ENCODE measurements around the gene FARSB. TPM values are rescaled to one million over a fixed set of nuclear protein-coding genes. Genes with fewer than 3 reads are reported as not detected.

The FARSB gene
- total RNA-seq, 1 donor from 2014 or later, result 12.1 TPM

- no peak for DNase-seq (ENCODE audit: low spot score)
These were observed 12.7 kb upstream of the FARSB start for GRCh38 chr2:222668494-222669154.

GRCh38 chr2:222663479-222663878 lies 7.6 kb upstream of the FARSB start:
- DNase-seq (ENCODE audit: low spot score), result no peak

GRCh38 chr2:222656526-222657446 lies 894 bp upstream of the FARSB start:
- DNase-seq (ENCODE audit: low spot score), result no peak

GRCh38 chr2:222653280-222653679 lies 2.6 kb downstream of the FARSB start:
- no peak for DNase-seq (ENCODE audit: low spot score)

- DNase-seq (ENCODE audit: low spot score), result no peak
These were observed 3.2 kb downstream of the FARSB start for GRCh38 chr2:222652491-222653255.

DNA sequence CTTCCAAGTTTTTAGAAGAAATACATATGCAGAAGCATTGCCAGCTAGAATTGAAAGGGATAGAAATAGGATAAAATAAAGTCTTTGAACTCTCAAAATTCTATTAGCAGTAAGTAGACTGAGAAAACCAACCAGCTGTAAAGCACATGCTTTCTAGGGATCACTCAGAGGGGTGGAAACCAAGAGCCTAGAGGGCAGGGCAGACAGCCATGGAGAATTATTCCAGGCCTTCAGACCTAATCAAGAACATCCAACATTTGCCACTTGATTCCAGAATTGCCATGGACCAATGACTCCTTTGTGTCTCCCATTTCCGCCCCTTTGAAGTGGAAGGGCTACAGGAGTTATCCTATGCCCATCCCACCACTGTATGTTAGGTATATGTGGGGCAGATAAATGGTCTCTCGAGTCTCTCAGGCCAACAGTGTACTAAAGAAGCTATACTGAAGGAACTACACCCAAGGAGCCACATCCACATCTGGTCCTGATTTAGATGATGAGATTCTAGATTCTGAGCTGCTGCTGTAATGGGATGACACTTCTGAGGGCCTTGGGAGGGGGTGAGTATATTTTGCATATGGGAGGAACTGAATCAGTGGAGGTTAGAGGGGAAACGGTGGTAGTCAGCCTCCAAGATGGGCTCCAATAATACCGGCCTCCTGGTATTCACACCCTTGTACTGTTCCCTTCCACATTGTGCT lies 4.0 kb downstream of the FARSB start:
- DNase-seq (ENCODE audit: low spot score), result no peak

- no peak for DNase-seq (ENCODE audit: low spot score)
These were observed 6.1 kb downstream of the FARSB start for GRCh38 chr2:222649801-222650200.

- DNase-seq (ENCODE audit: low spot score), result no peak
These were observed 9.9 kb downstream of the FARSB start for GRCh38 chr2:222646008-222646407.

GRCh38 chr2:222643134-222643533 lies 12.8 kb downstream of the FARSB start:
- no peak for DNase-seq (ENCODE audit: low spot score)

DNA sequence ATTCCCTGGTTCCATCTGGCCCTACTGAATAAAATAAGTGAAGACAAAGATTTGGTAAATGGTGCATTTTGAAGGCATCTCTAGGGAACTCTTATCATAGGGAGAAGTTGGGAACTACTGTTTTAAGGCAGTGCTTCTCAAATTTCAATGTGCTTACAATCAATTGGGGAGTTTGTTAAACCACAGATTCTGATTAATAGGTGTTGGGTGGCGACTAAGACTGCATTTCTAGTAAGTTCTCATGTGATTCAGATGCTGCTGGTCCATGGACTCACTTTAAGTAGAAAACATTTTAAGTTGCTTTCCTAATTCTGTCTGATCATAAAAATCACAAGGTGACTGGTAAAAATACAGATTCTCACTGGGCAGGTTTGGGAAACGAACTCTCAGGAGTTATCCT lies 14.6 kb downstream of the FARSB start:
- no peak for DNase-seq (ENCODE audit: low spot score)

- DNase-seq (ENCODE audit: low spot score), result no peak
These were observed 18.8 kb downstream of the FARSB start for GRCh38 chr2:222637067-222637466.

- DNase-seq (ENCODE audit: low spot score), result no peak
These were observed 20.6 kb downstream of the FARSB start for GRCh38 chr2:222635295-222635694.

DNA sequence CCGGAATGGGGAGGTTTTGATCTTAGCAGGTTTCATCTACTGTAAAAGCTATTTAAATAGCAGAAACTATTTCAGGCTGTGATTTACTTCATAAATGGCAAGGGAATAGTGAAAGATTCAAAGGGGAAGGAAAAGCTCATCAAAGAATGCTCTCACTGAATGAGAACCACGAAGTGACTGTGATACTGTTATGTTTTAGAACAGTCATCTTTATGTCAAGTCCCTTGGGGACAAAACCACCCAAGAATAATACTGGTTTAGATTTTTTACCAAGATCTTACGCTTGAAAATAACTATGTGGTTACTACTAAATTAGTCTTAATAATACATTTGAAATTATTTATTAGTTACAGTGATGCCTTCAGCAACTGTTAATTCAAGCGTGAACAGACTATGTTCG lies 28.1 kb downstream of the FARSB start:
- DNase-seq (ENCODE audit: low spot score), result no peak

DNA sequence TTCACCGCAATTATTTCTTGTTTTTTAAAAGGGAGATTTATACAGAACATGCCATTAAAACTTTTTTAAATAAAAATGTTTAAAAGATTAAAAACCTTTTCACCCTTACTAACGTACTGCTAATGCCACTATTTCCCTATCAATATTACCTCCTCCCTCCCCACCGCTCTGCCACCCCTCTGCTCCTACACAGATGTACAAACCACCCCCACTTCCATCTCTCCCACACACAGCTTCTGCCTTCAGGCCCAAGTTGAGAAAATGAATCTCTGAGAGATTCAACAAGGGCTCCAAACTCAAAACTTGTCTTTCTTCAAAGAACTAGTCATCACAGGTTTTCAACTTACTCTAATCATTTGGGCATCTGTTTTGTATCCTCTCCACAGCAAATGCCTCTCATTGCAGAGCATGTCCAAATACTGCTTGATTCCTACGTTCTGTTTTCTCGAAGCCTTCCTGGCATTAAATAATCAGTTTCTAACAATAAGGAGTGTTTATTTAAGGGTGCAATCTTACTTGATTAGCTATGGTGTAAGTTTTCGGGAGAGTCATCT lies 32.1 kb downstream of the FARSB start:
- no peak for DNase-seq (ENCODE audit: low spot score)

GRCh38 chr2:222622910-222623309 lies 33.0 kb downstream of the FARSB start:
- no peak for DNase-seq (ENCODE audit: low spot score)

DNA sequence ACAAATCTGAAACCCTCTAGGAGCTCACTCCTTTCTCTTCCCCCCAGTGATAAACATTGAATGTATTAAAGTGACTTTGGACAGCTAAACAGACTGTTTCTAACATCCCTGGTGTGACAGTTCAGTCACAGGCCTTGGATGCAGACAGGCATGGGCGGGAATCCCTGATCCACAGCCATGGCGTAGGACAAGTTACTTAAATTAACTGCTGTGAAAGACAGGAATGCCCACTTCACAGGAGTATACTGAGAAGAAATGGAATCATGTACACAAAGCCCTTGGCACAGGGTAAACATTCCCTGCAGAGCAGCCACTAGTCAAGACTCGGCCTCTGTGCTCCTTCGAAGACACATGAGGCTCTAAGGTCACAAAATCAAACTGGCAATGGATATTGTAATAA lies 34.0 kb downstream of the FARSB start:
- no peak for DNase-seq (ENCODE audit: low spot score)

GRCh38 chr2:222615320-222615719 lies 40.6 kb downstream of the FARSB start:
- DNase-seq (ENCODE audit: low spot score), result no peak

- no peak for DNase-seq (ENCODE audit: low spot score)
These were observed 42.1 kb downstream of the FARSB start for GRCh38 chr2:222613715-222614331.

DNA sequence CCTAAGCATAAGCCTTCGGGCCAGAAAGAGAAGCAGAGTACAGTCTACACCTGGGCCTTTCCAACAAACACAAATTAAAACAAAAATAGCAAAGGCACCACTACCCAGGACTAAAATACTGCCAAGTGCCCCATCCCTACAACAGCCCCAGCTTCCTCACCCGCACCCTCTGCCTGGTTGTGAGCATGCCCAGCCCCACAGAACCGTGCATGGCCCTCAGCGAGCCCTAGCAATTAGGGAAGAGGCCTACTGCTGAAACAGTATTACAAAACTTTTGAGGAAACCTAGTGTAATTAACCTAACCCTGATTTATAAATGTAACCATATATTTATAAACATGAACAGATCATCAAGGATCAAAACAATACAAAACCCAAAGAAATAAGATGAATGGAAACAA lies 44.2 kb downstream of the FARSB start:
- no peak for DNase-seq (ENCODE audit: low spot score)

- no peak for DNase-seq (ENCODE audit: low spot score)
These were observed 45.1 kb downstream of the FARSB start for GRCh38 chr2:222610746-222611145.

- no peak for DNase-seq (ENCODE audit: low spot score)
These were observed 46.5 kb downstream of the FARSB start for GRCh38 chr2:222609381-222609780.
